ENCODE measurements around the gene SORCS1. TPM values are rescaled to one million over a fixed set of nuclear protein-coding genes. Genes with fewer than 3 reads are reported as not detected.
A peak's percentile ranks its signal among the peaks of the same experiment; 100 is the strongest.
"Not testable (repeated sequence)": the region's sequence is repeated elsewhere in the genome, so short reads cannot be mapped to it uniquely, and the experiment has no call there.

Gene SORCS1
- total RNA-seq, 1 donor from 2014 or later: 1.7 TPM

GRCh38 chr10:107059872-107060271, 104.6 kb downstream of the SORCS1 start:
- DNase-seq: no peak
- no peak for ATAC-seq (ENCODE audit: poor library complexity)
- intact Hi-C loops (cut with DNase I): no loop called here

GRCh38 chr10:107059068-107059804, 105.3 kb downstream of the SORCS1 start:
- DNase-seq (no peak), ATAC-seq (ENCODE audit: poor library complexity) (no peak)
- intact Hi-C loops (cut with DNase I): no loop called here

- DNase-seq (no peak), ATAC-seq (ENCODE audit: poor library complexity) (no peak)
- intact Hi-C loops (cut with DNase I): no loop called here
Measured at GRCh38 chr10:107058331-107058730, 106.2 kb downstream of the SORCS1 start.

- peak; percentile 48 for ATAC-seq (ENCODE audit: poor library complexity)
Measured at GRCh38 chr10:107056182-107056581, 108.3 kb downstream of the SORCS1 start.

GRCh38 chr10:107054469-107055156, 109.9 kb downstream of the SORCS1 start:
- ATAC-seq (ENCODE audit: poor library complexity) (no peak), DNase-seq (no peak)
- intact Hi-C loops (cut with DNase I): no loop called here

More at GRCh38 chr10:107056182-107056581, 108.3 kb downstream of the SORCS1 start:
- intact Hi-C loops (cut with DNase I): no loop called here
- no peak for DNase-seq

GRCh38 chr10:107051769-107052168, 112.7 kb downstream of the SORCS1 start:
- no peak for ATAC-seq (ENCODE audit: poor library complexity)
- intact Hi-C loops (cut with DNase I): no loop called here
- DNase-seq: no peak

GRCh38 chr10:107043461-107043860, 121.0 kb downstream of the SORCS1 start:
- DNase-seq (no peak), ATAC-seq (ENCODE audit: poor library complexity) (no peak)
- intact Hi-C loops (cut with DNase I): no loop called here

GRCh38 chr10:107037192-107038122, 127.0 kb downstream of the SORCS1 start:
- no peak for DNase-seq
- intact Hi-C loops (cut with DNase I): no loop called here

GRCh38 chr10:107033799-107034422, 130.6 kb downstream of the SORCS1 start:
- no peak for ATAC-seq (ENCODE audit: poor library complexity)
- intact Hi-C loops (cut with DNase I): no loop called here
- no peak for DNase-seq

More at GRCh38 chr10:107037192-107038122, 127.0 kb downstream of the SORCS1 start:
- no peak for ATAC-seq (ENCODE audit: poor library complexity)

- ATAC-seq (ENCODE audit: poor library complexity) (no peak), DNase-seq (no peak)
- intact Hi-C loops (cut with DNase I): no loop called here
Measured at GRCh38 chr10:107032700-107033401, 131.7 kb downstream of the SORCS1 start.

GRCh38 chr10:107031931-107032699, 132.4 kb downstream of the SORCS1 start:
- DNase-seq: no peak
- intact Hi-C loops (cut with DNase I): no loop called here
- ATAC-seq (ENCODE audit: poor library complexity): no peak

GRCh38 chr10:107028236-107028635, 136.3 kb downstream of the SORCS1 start:
- intact Hi-C loops (cut with DNase I): no loop called here
- DNase-seq (no peak), ATAC-seq (ENCODE audit: poor library complexity) (no peak)

- DNase-seq (no peak), ATAC-seq (ENCODE audit: poor library complexity) (no peak)
- intact Hi-C loops (cut with DNase I): no loop called here
Measured at GRCh38 chr10:107025676-107026075, 138.8 kb downstream of the SORCS1 start.

GRCh38 chr10:107024033-107024432, 140.5 kb downstream of the SORCS1 start:
- ATAC-seq (ENCODE audit: poor library complexity); DNase-seq; intact Hi-C loops (cut with DNase I): not testable (repeated sequence)

- DNase-seq: no peak
- no peak for ATAC-seq (ENCODE audit: poor library complexity)
- intact Hi-C loops (cut with DNase I): no loop called here
Measured at GRCh38 chr10:107022600-107023354, 141.7 kb downstream of the SORCS1 start.

GRCh38 chr10:107019154-107019553, 145.4 kb downstream of the SORCS1 start:
- ATAC-seq (ENCODE audit: poor library complexity) (no peak), DNase-seq (no peak)
- intact Hi-C loops (cut with DNase I): no loop called here

All from Right ventricle myocardium superior (tissue), 1 donor.